PC-9 (cell line): ENCODE data around the gene CDK5R1.

Source experiments
- CTCF ChIP-seq: fragments of 200-600 bp; sonication (generic); conservative IDR thresholded peaks from 2 replicates; pipeline ENCODE4 v1.6.1; 2017; ENCODE audit warnings: mixed run types, antibody characterized with exemption, mild to moderate bottlenecking, moderate library complexity
- EZH2 ChIP-seq: fragments of 200-600 bp; sonication (generic); IDR thresholded peaks from 2 replicates; pipeline ENCODE4 v1.8.0; 2017; ENCODE audit warnings: antibody characterized with exemption, low read depth

DNA sequence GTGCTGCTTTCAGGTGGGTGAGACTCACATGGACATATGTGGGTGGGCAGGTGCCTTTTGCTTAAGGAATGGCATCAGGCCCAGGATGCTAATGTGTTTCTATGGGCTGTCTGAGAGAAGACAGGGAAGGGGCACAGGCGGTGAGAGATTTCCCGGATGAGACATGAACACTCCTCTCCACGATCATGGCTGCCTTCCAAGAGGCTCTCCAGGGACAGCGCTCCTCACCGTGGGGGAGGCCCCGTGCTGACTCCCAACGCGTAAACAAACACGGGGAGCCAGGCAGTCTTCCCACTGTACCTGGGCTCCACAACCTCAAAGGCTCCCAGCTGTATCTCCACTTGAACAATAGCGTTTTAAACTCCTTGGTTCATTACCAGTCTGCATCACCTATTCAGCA is 42.8 kb downstream of the CDK5R1 start:
- no peak for TF ChIP-seq CTCF
- no peak for TF ChIP-seq EZH2
